IPS DF 6.9 (cell line): ENCODE measurements around the gene YLPM1.
"Not testable (repeated sequence)": the region's sequence is repeated elsewhere in the genome, so short reads cannot be mapped to it uniquely, and the experiment has no call there.

ENCODE experiments used
- DNase-seq: peaks from one replicate; pipeline ENCODE4 v3.0.0-alpha.2; 2013; ENCODE audit warnings: low read depth, low spot score
- H3K27ac ChIP-seq: one replicate; pipeline ENCODE4 v1.5.1; 2013; ENCODE audit warnings: low read length, control low read depth
- H3K27me3 ChIP-seq: 2 replicates; pipeline ENCODE4 v1.6.1; 2013; ENCODE audit warnings: mild to moderate bottlenecking, low read length; ENCODE audit not compliant: control insufficient read depth, insufficient read depth
- H3K36me3 ChIP-seq: 2 replicates; pipeline ENCODE4 v1.6.1; 2013; ENCODE audit warnings: low read length; ENCODE audit not compliant: control insufficient read depth, insufficient read depth
- H3K4me1 ChIP-seq: 2 replicates; pipeline ENCODE4 v1.6.1; 2013; ENCODE audit warnings: low read length; ENCODE audit not compliant: control insufficient read depth, insufficient read depth
- H3K4me3 ChIP-seq: 2 replicates; pipeline ENCODE4 v1.5.1; 2013; ENCODE audit warnings: mild to moderate bottlenecking, low read length
- H3K9me3 ChIP-seq: 2 replicates; pipeline ENCODE4 v1.6.1; 2013; ENCODE audit warnings: low read length, inconsistent platforms; ENCODE audit not compliant: control insufficient read depth, insufficient read depth
- WGBS: extraction: QIAGEN DNeasy Blood & Tissue Kit; methylation state at CpG from one replicate; pipeline ENCODE4 v1.1.7; 2013; ENCODE audit warnings: mixed read lengths, missing lambda C conversion rate; ENCODE audit not compliant: insufficient read length, insufficient coverage; 5-methylcytosine and 5-hydroxymethylcytosine counted together

Gene YLPM1

GRCh38 chr14:74747237-74747636 is 15.9 kb upstream of the YLPM1 start:
- no peaks in the 10 kb centered on the region for H3K9me3 ChIP-seq
- no peaks in the 10 kb centered on the region for H3K4me1 ChIP-seq
- no peak for DNase-seq
- H3K4me3 ChIP-seq: no peak overlapping the region
- no peak overlapping the region for H3K27ac ChIP-seq
- H3K27me3 ChIP-seq: no peaks in the 10 kb centered on the region
- no CpG with 5 or more reads among the region's 2 CpGs for WGBS
- H3K36me3 ChIP-seq: no peaks in the 10 kb centered on the region

- Histone ChIP-seq H3K27ac (no peak overlapping the region), H3K4me1 (no peaks in the 10 kb centered on the region), H3K9me3 (no peaks in the 10 kb centered on the region), H3K27me3 (no peaks in the 10 kb centered on the region), H3K36me3 (no peaks in the 10 kb centered on the region), H3K4me3 (no peak overlapping the region)
- DNase-seq: no peak
- no CpG with 5 or more reads among the region's 2 CpGs for WGBS
Measured at GRCh38 chr14:74754157-74754556, 9.0 kb upstream of the YLPM1 start.

- Histone ChIP-seq H3K4me1 (no peaks in the 10 kb centered on the region), H3K27ac (no peak overlapping the region), H3K27me3 (no peaks in the 10 kb centered on the region), H3K4me3 (no peak overlapping the region), H3K9me3 (no peaks in the 10 kb centered on the region), H3K36me3 (no peaks in the 10 kb centered on the region)
- WGBS: no CpG with 5 or more reads among the region's 7 CpGs
- DNase-seq: no peak
Measured at GRCh38 chr14:74754899-74755298, 8.2 kb upstream of the YLPM1 start.

GRCh38 chr14:74756326-74756725 is 6.8 kb upstream of the YLPM1 start:
- H3K27ac ChIP-seq: no peak overlapping the region
- H3K27me3 ChIP-seq: no peaks in the 10 kb centered on the region
- H3K4me3 ChIP-seq: no peak overlapping the region
- no peaks in the 10 kb centered on the region for H3K4me1 ChIP-seq
- H3K36me3 ChIP-seq: no peaks in the 10 kb centered on the region
- no peaks in the 10 kb centered on the region for H3K9me3 ChIP-seq
- no peak for DNase-seq
- no CpG with 5 or more reads among the region's 1 CpG for WGBS

GRCh38 chr14:74758505-74758904 is 4.6 kb upstream of the YLPM1 start:
- not testable (repeated sequence) for H3K4me1 ChIP-seq, DNase-seq, H3K27me3 ChIP-seq, H3K36me3 ChIP-seq, H3K4me3 ChIP-seq, H3K27ac ChIP-seq, H3K9me3 ChIP-seq
- WGBS: no CpG with 5 or more reads among the region's 5 CpGs

- no peak for DNase-seq
- Histone ChIP-seq H3K27me3 (no peaks in the 10 kb centered on the region; the same call in 1 of the 2 replicates), H3K27ac (no peak overlapping the region), H3K9me3 (no peaks in the 10 kb centered on the region), H3K4me3 (peak overlapping the region; percentile 56), H3K36me3 (no peaks in the 10 kb centered on the region; the same call in 1 of the 2 replicates), H3K4me1 (no peaks in the 10 kb centered on the region)
- WGBS: no CpG with 5 or more reads among the region's 19 CpGs
Measured at GRCh38 chr14:74763803-74764531, 851 bp downstream of the YLPM1 start.

- no peaks in the 10 kb centered on the region; the same call in 1 of the 2 replicates for H3K27me3 ChIP-seq
- H3K9me3 ChIP-seq: no peaks in the 10 kb centered on the region
- no peak overlapping the region for H3K27ac ChIP-seq
- H3K36me3 ChIP-seq: no peaks in the 10 kb centered on the region; the same call in 1 of the 2 replicates
- H3K4me3 ChIP-seq: no peak overlapping the region
- no peaks in the 10 kb centered on the region for H3K4me1 ChIP-seq
- DNase-seq: no peak
Measured at GRCh38 chr14:74765721-74766120, 2.6 kb downstream of the YLPM1 start.

- WGBS: no CpG with 5 or more reads among the region's 5 CpGs
- H3K36me3 ChIP-seq: no peaks in the 10 kb centered on the region
- no peak overlapping the region for H3K27ac ChIP-seq
- no peak overlapping the region for H3K4me3 ChIP-seq
- no peaks in the 10 kb centered on the region for H3K4me1 ChIP-seq
- no peaks in the 10 kb centered on the region for H3K27me3 ChIP-seq
- no peaks in the 10 kb centered on the region for H3K9me3 ChIP-seq
- DNase-seq: no peak
Measured at GRCh38 chr14:74771399-74771798, 8.3 kb downstream of the YLPM1 start.

GRCh38 chr14:74784634-74785033 is 21.5 kb downstream of the YLPM1 start:
- H3K36me3 ChIP-seq: peaks cover 14% of the 10 kb centered on the region
- DNase-seq: no peak
- no peak overlapping the region for H3K4me3 ChIP-seq
- H3K4me1 ChIP-seq: no peaks in the 10 kb centered on the region
- no peaks in the 10 kb centered on the region for H3K27me3 ChIP-seq
- H3K27ac ChIP-seq: no peak overlapping the region
- no peaks in the 10 kb centered on the region for H3K9me3 ChIP-seq

GRCh38 chr14:74785056-74785613 is 22.0 kb downstream of the YLPM1 start:
- peaks cover 14% of the 10 kb centered on the region for H3K36me3 ChIP-seq
- H3K9me3 ChIP-seq: no peaks in the 10 kb centered on the region
- no peak for DNase-seq
- H3K4me1 ChIP-seq: no peaks in the 10 kb centered on the region
- H3K27me3 ChIP-seq: no peaks in the 10 kb centered on the region
- no peak overlapping the region for H3K27ac ChIP-seq
- WGBS: no CpG with 5 or more reads among the region's 1 CpG
- no peak overlapping the region for H3K4me3 ChIP-seq

GRCh38 chr14:74786796-74787315 is 23.7 kb downstream of the YLPM1 start:
- 100% methylated on average over 1 of the region's 2 CpGs for WGBS
- DNase-seq: no peak
- H3K36me3 ChIP-seq: peaks cover 5% of the 10 kb centered on the region

More at GRCh38 chr14:74786796-74787315, 23.7 kb downstream of the YLPM1 start:
- Histone ChIP-seq H3K4me1 (no peaks in the 10 kb centered on the region), H3K4me3 (no peak overlapping the region), H3K27ac (no peak overlapping the region), H3K9me3 (no peaks in the 10 kb centered on the region), H3K27me3 (no peaks in the 10 kb centered on the region)
